NK-92 treated with Interleukin-12 subunit alpha and Interleukin-12 subunit beta, amount 100 ng/mL, for 24 hours (cell line): Measurements from ENCODE around the gene FCRL4.
"Not testable (repeated sequence)": the region's sequence is repeated elsewhere in the genome, so short reads cannot be mapped to it uniquely, and the experiment has no call there.

Experiments used
- DNase-seq: peaks from one replicate; lab custom pipeline; 2025; lab: John Stamatoyannopoulos, UW

Gene FCRL4

GRCh38 chr1:157551694-157552693 is 45.9 kb downstream of the FCRL4 start, which contains the start of gene FCRL5:
Gene FCRL5 (minus strand): TSS chr1:157552515. CDS start chr1:157552362, 153 bp downstream.
- DNase-seq = no peak

- not testable (repeated sequence) for DNase-seq
These were observed 49.8 kb downstream of the FCRL4 start for GRCh38 chr1:157548081-157548480.

- DNase-seq = no peak
These were observed 55.2 kb downstream of the FCRL4 start for GRCh38 chr1:157542676-157543075.

GRCh38 chr1:157540852-157541251 is 57.0 kb downstream of the FCRL4 start:
- no peak for DNase-seq

GRCh38 chr1:157540160-157540748 is 57.6 kb downstream of the FCRL4 start:
- DNase-seq = no peak

- DNase-seq = no peak
These were observed 58.3 kb downstream of the FCRL4 start for GRCh38 chr1:157539568-157539967.

- DNase-seq = no peak
These were observed 65.3 kb downstream of the FCRL4 start for GRCh38 chr1:157532569-157532968.

- DNase-seq = no peak
These were observed 74.0 kb downstream of the FCRL4 start for GRCh38 chr1:157523774-157524493.
